GM10847 (cell line): Measurements from ENCODE around the gene AADACL2.

Experiments used
- POLR2A ChIP-seq: IDR thresholded peaks from 2 replicates; pipeline ENCODE4 v1.6.1; 2011; ENCODE audit not compliant: insufficient read length; ENCODE audit errors: extremely low read depth

AADACL2 gene

DNA sequence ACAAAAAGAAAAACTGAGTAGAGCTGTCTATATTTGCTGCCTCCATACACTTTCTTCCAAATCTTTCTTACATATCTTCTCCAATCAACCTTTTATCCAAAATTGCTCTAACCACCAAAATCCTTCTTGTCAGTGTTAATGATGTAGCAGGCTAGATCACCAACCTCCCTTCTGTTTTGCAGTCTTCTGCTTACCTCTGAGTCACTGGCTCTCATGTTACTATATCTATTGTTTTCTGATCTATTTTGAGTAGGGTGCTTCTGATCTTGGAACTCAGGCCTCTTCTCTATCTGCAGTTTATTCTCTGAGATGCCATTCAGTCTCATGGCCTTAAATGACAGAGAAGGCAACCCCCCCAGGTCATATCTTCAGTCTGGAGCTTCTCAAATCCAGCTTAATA, 53.9 kb downstream of the AADACL2 start:
- no peak for TF ChIP-seq POLR2A

GRCh38 chr3:151788401-151788800, 54.7 kb downstream of the AADACL2 start:
- no peak for TF ChIP-seq POLR2A

- no peak for TF ChIP-seq POLR2A
Observed at GRCh38 chr3:151789853-151790463, 56.2 kb downstream of the AADACL2 start.

DNA sequence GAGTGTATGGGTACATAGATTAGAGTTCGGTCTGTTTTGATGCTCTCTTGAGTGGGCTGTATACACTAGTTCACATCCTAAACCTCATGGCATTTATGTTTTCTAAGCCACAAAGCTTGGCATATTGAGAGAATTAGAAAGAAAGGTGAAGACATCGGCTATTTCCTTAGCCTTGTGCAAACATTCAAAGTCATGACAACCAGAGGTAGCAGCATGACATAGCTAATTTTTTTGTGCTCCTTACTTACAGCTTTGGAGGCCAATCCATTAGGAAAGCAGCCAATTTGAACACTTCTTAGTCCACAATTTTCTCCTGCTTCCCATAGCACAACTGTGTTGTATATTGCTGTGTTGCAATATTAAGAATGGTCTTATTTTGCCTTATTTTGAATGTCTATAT, 58.7 kb downstream of the AADACL2 start:
- no peak for TF ChIP-seq POLR2A

- no peak for TF ChIP-seq POLR2A
Observed at GRCh38 chr3:151793636-151794035, 59.9 kb downstream of the AADACL2 start.

DNA sequence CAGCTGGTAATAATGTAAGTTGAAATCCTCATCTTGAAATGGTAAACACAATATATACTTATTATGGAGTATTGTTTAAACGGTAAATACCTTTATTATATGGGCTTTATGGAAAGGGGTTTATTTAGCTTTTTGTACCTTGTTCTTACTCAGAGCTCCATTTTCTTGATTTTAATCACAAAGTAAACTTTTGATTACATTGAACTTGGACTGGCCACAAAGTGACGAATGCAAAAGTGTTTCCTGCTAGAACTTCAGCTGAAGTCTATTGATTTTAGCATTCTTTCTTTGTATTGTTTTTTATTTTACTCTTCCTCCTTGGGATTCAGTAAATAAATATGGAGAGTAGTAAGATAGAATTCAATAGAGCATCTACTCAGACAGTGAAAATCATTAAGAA, 60.4 kb downstream of the AADACL2 start:
- no peak for TF ChIP-seq POLR2A

DNA sequence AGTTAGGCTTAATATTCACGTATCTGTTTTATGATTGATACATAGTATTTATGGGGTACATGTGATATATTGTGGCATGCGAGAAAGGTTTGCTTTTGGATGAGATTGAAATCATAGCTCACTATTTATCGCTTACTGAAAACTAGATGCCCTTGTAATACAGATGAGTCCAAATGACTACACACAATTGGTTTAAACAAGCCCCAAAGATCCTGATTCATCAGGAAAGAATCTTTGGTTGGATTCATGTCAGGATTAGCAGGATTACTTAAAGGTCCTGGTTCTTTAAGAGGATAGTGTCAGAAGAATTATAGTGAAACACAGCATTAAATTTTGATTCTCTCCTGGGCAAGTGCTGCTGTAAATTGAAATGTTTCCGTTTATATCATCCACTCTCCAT, 61.5 kb downstream of the AADACL2 start:
- no peak for TF ChIP-seq POLR2A

DNA sequence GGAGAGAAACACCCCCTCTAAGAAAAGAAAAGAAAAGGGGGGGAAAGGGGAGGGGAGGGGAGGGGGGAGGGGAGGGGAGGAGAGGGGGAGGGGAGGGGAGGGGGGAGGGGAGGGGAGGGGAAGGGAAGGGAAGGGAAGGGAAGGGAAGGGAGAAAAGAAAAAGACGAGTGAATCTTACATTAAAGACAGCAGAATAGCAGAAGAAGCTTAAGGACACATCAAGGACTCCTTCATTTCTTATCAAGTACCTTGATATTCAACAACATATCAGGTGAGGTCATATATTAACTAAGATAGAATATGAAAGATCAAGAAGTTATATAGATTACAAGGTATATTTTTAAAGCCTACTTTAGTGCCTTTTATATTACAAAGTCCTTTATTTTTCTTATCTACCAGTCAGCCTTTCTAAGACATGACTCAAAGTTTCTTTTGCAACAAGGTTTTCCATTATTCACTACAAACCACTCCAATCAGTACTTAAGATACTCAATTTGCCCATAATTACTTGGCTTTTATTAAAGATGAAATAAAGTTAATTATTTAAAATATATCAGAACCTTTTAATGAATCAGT, 62.5 kb downstream of the AADACL2 start:
- no peak for TF ChIP-seq POLR2A

DNA sequence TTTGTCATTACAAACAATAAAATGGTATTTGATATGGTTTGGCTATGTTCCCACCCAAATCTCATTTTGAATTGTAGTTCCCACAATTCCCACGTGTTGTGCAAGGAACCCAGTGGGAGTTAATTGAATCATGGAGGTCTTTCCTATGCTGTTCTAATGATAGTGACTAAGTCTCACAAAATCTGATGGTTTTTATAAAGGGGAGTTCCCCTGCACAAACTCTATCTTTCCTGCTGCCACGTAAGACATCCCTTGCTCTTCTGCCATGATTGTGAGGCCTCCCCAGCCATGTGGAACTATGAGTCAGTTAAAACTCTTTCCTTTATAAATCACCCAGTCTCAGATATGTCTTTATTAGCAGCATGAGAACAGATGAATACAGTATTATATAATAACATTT, 64.7 kb downstream of the AADACL2 start:
- no peak for TF ChIP-seq POLR2A

GRCh38 chr3:151800431-151800830, 66.7 kb downstream of the AADACL2 start:
- no peak for TF ChIP-seq POLR2A

- TF ChIP-seq POLR2A: no peak
Observed at GRCh38 chr3:151804267-151804666, 70.5 kb downstream of the AADACL2 start.

GRCh38 chr3:151806838-151807237, 73.1 kb downstream of the AADACL2 start:
- no peak for TF ChIP-seq POLR2A
